ENCODE results near the gene CELF3. TPM values are rescaled to one million over a fixed set of nuclear protein-coding genes. Genes with fewer than 3 reads are reported as not detected.

CELF3 gene
- total RNA-seq, 1 experiment from 2014 or later, result not detected

DNA sequence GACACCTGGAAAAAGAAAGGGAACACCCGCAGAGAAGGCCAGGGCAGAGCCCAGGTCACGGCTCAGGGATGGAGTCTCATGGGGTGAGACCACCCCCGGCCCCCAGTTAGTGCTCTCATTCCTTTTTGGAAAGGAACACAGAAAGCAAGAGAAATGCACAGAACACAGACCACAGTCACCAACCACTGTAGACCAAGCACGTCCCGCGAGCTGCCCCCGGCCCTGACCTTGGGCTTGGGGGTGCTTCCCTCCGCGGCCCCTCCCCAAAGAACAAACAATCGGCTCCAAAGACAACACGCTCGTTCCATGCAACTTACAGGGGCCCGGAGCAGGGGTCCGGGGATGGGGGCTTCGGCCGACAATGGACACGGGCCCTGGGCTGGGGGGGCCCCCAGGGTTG is 12.8 kb downstream of the CELF3 start:
- H2AFZ ChIP-seq, result no peak overlapping the region
- intact Hi-C loops (cut with micrococcal nuclease; ENCODE audit: unreplicated experiment), result no loop called here
- no peaks in the 10 kb centered on the region for H3K79me2 ChIP-seq (ENCODE audit: low read depth)
- no peak overlapping the region for H3K4me2 ChIP-seq
- BruUV-seq (replicated peaks), result no TSS peak
- no peaks in the 10 kb centered on the region for H3K9me3 ChIP-seq (ENCODE audit: insufficient read depth, low read depth)
- no peaks in the 10 kb centered on the region for H4K20me1 ChIP-seq (ENCODE audit: insufficient read depth)
- no peaks in the 10 kb centered on the region for H3K27me3 ChIP-seq (ENCODE audit: insufficient read depth, low read depth)
- H3K4me1 ChIP-seq (replicated peaks; ENCODE audit: insufficient read depth), result no peaks in the 10 kb centered on the region
- POLR2A ChIA-PET (ENCODE audit: unreplicated experiment), result no interaction called here
- no peak for DNase-seq
- H3F3A ChIP-seq (ENCODE audit: insufficient read depth, low read depth), result no peaks in the 10 kb centered on the region
- H3K27ac ChIP-seq, result no peak overlapping the region
- H3K4me3 ChIP-seq, result no peak overlapping the region
- TF ChIP-seq, protein P1, sequence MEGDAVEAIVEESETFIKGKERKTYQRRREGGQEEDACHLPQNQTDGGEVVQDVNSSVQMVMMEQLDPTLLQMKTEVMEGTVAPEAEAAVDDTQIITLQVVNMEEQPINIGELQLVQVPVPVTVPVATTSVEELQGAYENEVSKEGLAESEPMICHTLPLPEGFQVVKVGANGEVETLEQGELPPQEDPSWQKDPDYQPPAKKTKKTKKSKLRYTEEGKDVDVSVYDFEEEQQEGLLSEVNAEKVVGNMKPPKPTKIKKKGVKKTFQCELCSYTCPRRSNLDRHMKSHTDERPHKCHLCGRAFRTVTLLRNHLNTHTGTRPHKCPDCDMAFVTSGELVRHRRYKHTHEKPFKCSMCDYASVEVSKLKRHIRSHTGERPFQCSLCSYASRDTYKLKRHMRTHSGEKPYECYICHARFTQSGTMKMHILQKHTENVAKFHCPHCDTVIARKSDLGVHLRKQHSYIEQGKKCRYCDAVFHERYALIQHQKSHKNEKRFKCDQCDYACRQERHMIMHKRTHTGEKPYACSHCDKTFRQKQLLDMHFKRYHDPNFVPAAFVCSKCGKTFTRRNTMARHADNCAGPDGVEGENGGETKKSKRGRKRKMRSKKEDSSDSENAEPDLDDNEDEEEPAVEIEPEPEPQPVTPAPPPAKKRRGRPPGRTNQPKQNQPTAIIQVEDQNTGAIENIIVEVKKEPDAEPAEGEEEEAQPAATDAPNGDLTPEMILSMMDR (conservative IDR thresholded peaks at IDR 0.05), result no peak
- TF ChIP-seq EZH2 (IDR thresholded peaks at IDR 0.05; ENCODE audit: low read depth), result no peak
- no peaks in the 10 kb centered on the region for H3K36me3 ChIP-seq (ENCODE audit: low read depth)
- H3K9me2 ChIP-seq (ENCODE audit: insufficient read depth), result no peaks in the 10 kb centered on the region
- CTCF ChIA-PET, result no interaction called here

DNA sequence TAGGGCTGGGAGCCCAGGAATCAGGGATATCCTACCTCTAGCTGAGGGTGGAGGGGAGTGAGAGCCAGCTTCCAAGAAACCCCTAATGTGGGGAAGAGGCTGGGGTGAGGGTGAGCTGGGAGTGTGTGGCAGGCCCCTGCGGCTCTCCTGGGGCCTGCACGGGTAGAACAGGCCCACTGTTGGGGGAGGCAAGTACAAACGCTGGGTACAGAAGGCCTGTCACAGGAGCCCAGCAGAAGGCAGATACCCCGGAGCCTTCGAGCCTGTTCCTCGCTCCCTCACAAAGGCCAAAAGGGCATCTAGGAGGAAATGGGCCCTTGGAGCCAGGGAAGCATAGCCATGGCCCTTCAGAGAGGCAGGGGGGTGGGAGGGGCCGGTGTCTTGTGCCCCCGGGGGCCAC is 13.7 kb downstream of the CELF3 start:
- H3K4me1 ChIP-seq (replicated peaks; ENCODE audit: insufficient read depth), result no peaks in the 10 kb centered on the region
- no peak overlapping the region for H3K27ac ChIP-seq
- intact Hi-C loops (cut with micrococcal nuclease; ENCODE audit: unreplicated experiment), result no loop called here
- ChIA-PET CTCF (no interaction called here), POLR2A (ENCODE audit: unreplicated experiment) (no interaction called here)
- no peaks in the 10 kb centered on the region for H3F3A ChIP-seq (ENCODE audit: insufficient read depth, low read depth)
- no peak for DNase-seq
- H3K27me3 ChIP-seq (ENCODE audit: insufficient read depth, low read depth), result no peaks in the 10 kb centered on the region
- H3K9me2 ChIP-seq (ENCODE audit: insufficient read depth), result no peaks in the 10 kb centered on the region
- H3K4me2 ChIP-seq, result no peak overlapping the region
- TF ChIP-seq, protein P1 (conservative IDR thresholded peaks at IDR 0.05), result no peak
- TF ChIP-seq EZH2 (IDR thresholded peaks at IDR 0.05; ENCODE audit: low read depth), result no peak
- H3K79me2 ChIP-seq (ENCODE audit: low read depth), result no peaks in the 10 kb centered on the region
- no peaks in the 10 kb centered on the region for H3K9me3 ChIP-seq (ENCODE audit: insufficient read depth, low read depth)
- H3K4me3 ChIP-seq, result no peak overlapping the region
- no peak overlapping the region for H2AFZ ChIP-seq
- no peaks in the 10 kb centered on the region for H4K20me1 ChIP-seq (ENCODE audit: insufficient read depth)
- no peaks in the 10 kb centered on the region for H3K36me3 ChIP-seq (ENCODE audit: low read depth)
- BruUV-seq (replicated peaks), result no TSS peak

DNA sequence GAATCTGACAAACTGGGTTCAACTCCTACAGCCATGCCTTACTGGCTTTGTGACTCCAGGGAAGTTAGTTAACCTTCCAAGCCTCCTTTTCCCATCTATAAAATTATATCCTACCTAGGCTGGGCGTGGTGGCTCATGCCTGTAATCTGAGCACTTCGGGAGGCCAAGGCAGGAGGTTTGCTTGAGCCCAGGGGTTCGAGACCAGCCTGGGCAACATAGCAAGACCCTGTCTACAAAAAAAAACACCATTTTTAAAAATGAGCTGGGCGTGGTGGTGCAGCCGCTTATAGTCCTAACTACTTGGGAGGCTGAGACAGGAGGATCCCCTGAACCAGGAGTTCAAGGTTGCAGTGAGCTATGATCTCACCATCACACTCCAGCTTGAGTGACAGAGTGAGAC is 15.1 kb downstream of the CELF3 start:
- H2AFZ ChIP-seq, result no peak overlapping the region
- ChIA-PET CTCF (no interaction called here), POLR2A (ENCODE audit: unreplicated experiment) (no interaction called here)
- no TSS peak for BruUV-seq (replicated peaks)
- H3K4me3 ChIP-seq, result no peak overlapping the region
- no peaks in the 10 kb centered on the region for H3K4me1 ChIP-seq (replicated peaks; ENCODE audit: insufficient read depth)
- H3K27me3 ChIP-seq (ENCODE audit: insufficient read depth, low read depth), result no peaks in the 10 kb centered on the region
- H4K20me1 ChIP-seq (ENCODE audit: insufficient read depth), result no peaks in the 10 kb centered on the region
- intact Hi-C loops (cut with micrococcal nuclease; ENCODE audit: unreplicated experiment), result no loop called here
- no peak overlapping the region for H3K27ac ChIP-seq
- no peaks in the 10 kb centered on the region for H3F3A ChIP-seq (ENCODE audit: insufficient read depth, low read depth)
- H3K4me2 ChIP-seq, result no peak overlapping the region
- H3K36me3 ChIP-seq (ENCODE audit: low read depth), result no peaks in the 10 kb centered on the region
- no peaks in the 10 kb centered on the region for H3K9me3 ChIP-seq (ENCODE audit: insufficient read depth, low read depth)
- DNase-seq, result no peak
- no peaks in the 10 kb centered on the region for H3K79me2 ChIP-seq (ENCODE audit: low read depth)
- TF ChIP-seq, protein P1 (conservative IDR thresholded peaks at IDR 0.05), result no peak
- TF ChIP-seq EZH2 (IDR thresholded peaks at IDR 0.05; ENCODE audit: low read depth), result no peak
- H3K9me2 ChIP-seq (ENCODE audit: insufficient read depth), result no peaks in the 10 kb centered on the region

Data from PC-9 (cell line).